Measurements from ENCODE around the gene TMEM92.
"Not testable (repeated sequence)": the region's sequence is repeated elsewhere in the genome, so short reads cannot be mapped to it uniquely, and the experiment has no call there.

The TMEM92 gene

DNA sequence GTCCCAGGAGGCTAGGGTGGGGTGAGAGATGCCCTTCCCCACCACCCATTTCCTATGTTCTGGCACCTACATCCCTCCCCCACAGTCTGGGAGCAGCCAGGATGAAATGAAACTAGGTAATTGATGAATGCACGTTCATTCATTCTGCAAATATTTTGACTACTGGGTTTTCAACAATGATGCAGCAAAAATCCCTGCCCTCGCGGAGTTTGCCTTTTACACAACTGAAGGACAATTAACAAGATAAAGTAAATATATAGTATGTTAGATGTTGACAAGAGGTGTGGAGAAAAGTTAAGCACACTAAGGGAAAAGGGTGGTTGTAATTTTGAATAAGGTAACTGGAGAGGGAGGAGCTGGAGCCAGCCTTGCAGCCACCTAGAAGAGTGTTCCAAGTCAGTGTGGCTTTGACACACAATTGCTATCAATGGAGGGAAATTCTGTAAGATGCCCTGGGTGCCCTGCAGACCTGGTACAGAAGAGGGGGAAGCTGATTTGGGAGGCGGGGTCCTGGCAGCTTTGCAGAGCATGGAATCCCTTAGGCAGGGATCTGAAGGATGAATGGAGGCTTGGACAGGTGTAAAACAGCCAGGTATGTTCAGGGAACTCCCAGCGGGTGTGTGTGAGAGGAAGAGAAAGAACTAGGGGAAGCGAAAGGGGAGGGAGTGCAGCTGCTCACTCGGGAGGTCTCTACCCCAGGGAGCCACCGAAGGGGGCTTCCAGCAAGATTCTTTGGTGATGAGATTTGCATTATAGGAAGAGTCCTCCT is 2.5 kb downstream of the TMEM92 start:
- ATAC-seq: peak in 1 of 2 donors; percentile 29

DNA sequence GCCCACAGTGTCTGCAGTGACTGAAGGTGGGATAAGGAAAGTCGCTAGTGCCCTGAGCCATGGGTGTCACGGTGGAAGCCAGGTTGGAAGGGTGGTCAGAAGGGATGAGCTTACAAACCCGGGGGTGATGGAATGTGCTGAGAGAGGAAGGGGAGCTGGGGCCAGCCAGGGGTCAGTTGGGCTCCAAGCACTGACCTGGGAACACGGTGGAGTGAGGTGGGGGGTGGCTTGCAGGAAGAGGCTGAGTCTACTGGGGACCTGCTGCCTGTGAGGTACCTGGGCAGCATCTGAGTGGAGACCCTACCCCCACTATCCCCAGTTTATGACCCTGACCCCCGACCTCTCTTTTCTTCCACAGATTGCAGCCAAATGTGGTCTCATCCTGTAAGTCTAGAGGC is 3.1 kb downstream of the TMEM92 start:
- ATAC-seq: peak in 1 of 2 donors; percentile 17

DNA sequence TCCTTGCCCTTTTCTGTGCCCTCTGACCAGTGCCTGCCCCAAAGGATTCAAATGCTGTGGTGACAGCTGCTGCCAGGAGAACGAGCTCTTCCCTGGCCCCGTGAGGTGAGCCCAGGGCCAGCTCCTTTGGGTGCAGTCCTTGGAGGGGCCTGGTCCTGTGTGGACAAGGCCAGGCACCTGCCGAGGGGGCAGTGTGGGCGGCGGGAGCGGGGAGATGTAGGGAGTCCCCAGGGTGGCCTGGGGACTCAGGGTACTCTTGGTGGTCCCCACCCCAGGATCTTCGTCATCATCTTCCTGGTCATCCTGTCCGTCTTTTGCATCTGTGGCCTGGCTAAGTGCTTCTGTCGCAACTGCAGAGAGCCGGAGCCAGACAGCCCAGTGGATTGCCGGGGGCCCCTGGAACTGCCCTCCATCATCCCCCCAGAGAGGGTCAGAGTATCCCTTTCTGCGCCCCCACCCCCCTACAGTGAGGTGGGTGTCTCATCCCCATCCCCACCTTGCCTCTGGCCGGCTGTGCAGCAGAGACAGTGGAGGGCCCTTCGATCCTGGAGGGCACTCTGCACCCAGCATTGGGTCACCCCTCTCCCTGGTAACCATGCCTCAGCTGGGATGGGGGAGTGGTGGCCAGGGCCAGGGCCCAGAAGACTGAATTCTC is 4.4 kb downstream of the TMEM92 start:
- ATAC-seq: no peak

DNA sequence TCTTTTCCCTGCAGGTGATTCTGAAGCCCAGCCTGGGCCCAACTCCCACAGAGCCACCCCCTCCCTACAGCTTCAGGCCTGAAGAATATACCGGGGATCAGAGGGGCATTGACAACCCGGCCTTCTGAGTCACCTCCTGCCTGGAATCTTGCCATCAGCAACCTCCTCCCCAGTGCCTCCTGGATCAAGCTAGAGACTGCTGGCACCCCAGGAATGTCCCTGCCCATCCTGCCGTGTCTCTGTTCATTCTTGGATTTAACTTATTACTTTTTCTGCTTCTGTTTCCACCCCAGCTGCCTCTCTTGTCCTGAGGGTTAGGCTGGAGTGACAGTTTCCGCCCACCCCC is 4.9 kb downstream of the TMEM92 start:
- ATAC-seq: no peak

DNA sequence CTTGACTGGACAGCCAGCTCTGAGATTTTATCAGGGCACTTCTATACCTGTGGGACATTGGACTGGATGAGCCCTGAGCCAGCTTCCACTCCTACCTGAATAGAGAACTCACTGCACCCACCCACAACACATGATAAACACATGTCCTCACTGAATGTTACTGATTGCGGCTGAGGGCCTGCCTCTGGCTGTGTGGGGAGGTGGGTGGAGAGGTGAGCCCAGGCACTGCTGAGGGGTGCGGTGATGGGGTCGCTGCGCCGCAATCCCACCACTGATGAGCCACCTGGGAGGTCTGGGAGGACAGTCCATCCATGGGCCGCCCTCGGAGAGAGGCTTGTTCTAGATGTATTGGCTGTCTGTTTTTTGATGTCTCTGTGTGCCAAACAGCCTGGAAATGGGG is 5.4 kb downstream of the TMEM92 start:
- no peak for ATAC-seq

DNA sequence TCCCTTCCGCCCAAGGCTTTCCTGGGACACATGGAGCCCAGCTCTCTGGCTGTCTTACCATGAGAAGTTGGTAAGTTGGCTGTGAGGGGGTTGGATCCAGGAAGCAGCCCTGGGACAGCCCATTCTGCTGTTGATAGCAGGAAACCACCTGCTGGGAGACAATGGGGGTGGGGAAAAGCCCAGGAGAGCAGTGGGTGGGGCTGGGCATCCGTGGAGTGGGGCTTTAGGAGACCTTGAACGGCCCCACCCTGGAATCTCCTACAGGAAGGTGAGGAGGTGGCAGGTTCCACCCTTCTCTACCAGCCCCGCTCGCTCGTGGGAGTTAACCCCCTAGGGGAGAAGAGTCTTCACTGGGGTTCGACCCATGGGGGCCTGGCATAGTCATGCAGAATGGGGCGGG is 5.8 kb downstream of the TMEM92 start:
- ATAC-seq: no peak

DNA sequence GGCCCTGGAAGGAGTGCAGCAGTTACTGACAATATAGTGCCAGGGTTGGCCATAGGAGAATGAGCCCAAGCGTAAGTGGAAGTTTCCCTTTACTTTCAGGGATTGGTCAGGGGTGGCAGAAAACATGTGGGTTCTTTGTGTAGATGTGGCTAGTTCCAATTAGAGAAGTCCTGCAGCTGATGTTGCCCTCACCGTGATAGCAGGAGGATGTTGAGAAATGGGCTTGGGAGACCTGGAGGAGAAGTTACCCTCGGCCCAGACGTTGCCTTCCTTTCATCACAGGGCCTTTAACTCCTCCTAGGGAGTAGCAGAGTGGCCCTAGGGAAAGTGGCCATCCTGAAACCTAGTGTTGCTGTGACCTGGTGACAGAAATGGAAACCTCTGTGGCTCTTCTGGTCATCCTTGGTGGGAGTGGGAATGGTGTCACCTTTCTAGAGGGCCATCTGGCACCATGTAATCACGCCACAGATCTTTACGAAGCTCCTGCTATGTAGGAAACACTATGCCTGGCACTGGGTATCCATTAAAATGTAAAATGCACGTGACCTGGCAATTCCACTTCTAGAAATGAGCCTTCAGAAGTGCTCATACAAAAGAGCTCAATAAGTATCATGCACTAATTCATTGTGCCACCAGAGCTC is 6.7 kb downstream of the TMEM92 start:
- ATAC-seq: no peak

DNA sequence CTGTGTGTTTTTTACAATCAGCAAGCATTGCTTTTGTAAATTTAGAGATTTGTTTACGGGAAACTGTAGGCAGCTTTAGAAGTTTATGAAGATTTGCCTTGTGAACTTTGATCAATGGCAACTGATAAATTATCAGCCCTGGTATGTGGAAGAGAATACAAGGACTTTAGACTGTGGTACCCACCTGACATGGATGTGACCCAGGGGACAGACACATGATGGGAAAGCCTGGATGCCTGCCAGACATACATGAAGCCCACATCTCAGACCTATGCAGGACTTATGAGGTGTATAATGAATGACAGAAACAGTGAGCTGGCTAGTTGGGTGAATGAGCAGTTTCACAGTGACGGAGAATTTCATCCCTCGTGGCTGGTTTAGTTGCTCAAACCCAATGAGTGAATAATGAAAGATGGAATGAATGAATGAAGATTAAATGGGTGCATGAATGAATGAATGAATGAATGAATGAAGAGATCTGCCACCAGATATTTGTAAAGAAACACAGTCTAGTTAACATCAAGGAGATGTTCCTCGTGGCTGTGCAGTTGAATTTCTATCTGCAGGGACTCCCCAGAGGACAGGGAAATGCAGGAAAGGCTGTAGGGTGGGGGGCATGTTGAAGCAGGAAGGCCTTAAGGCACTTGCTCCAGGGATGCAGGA is 7.6 kb downstream of the TMEM92 start:
- no peak for ATAC-seq

DNA sequence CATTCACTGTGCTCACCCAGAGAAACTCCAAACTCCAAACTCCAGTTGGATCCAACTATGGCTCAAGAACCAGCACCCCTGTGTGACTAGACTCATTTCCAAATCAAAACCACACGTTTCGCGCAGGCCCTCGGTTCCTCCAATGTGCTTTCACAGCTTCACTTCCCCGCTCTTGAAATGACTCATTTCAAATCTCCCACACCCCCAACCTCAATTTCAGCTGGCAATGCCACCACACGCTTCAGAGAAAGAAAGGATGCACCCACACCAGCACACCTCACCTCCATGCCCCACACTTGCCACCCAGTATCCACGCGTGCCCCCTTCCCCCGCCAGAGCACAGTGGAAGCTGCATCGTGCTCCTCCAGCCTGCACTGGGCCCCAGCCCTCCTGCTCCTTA is 9.0 kb downstream of the TMEM92 start:
- ATAC-seq: peak; percentile 14 to 33

DNA sequence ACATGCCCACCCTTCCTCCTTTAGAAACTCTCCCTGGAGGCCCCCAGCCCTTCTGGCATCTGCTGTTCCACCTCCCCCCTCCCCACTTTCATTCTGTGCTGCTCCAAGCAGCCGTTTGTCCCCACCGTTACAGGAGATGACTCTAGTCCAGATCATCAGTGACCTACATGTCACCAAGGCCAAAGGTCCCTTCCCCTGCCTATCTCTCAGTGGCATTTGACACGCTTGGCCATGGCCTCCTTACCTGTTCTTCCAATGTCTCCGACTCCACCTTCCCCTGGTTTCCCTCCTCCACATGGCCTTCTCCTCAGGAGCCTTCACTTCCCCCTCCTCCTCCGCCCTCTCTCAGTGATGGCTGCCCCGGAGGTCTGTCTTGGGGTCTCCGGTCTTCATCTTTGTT is 9.4 kb downstream of the TMEM92 start:
- no peak for ATAC-seq

DNA sequence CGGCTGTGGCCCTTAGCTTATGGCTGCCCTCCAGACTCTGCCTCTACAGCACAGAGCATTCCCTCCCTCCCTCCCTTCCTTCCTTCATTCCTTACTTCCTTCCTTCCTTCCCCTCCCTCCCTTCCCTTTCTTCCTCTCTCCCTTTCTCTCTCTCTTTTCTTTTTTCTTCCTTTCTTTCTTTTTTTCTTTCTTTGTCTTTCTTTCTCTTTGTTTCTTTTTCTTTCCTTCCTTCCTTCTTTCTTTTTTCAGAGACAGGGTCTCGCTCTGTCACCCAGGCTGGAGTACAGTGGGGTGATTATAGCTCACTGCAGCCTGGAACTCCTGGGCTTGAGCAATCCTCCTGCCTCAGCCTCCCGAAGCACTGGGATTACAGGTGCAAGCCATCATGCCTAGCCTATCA is 11.7 kb downstream of the TMEM92 start:
- ATAC-seq: no peak

DNA sequence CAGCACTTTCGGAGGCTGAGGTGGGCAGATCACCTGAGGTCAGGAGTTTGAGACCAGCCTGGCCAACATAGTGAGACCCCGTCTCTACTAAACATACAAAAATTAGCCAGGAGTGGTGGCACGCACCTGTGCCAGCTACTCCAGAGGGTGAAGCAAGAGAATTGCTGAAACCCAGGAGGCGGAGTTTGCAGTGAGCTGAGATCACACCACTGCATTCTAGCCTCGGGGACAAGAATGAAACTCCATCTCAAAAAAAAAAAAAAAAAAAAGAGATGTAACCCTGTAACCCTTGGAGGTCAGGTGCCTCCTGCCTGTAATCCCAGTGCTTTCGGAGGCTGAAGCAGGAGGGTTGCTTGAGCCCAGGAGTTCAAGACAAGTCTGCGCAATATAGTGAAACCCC is 13.0 kb downstream of the TMEM92 start:
- not testable (repeated sequence) for ATAC-seq

DNA sequence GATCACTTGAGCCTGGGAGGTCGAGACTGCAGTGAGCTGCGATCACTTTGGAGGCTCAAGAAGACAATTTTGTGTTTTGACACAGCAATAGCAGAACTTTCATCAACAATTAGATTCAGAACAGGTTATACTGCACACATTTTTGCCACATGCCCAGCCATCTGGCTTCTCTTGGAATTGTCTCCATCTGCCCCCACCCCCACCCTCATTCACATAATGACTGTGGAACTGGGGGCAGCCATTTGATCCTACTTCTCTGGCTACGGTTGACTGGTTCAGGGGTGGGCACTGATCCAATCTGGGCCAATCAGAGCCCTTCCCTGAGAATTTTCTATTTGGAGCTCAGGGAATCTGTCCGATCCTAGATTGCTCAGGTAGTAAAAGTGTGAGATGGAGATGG is 14.0 kb downstream of the TMEM92 start:
- ATAC-seq: no peak

DNA sequence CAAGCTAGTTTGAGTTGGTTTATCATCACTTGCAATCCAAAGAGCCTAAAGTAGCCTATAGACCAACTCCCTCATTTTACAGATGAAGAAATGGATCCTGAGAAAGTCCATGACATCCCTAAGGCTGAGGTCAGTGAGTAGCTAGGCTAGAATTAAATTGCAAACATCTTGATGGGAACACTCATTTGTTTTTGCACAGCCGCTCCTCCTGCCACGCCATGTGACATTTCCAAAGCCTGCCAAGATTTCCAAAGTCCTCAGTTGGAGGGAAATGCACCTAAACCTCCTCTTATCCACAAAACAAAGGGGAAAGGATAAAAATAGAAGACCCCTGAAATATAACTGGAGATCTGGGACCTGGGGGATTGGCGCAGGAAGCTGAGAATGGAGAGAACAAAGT is 15.0 kb downstream of the TMEM92 start:
- no peak for ATAC-seq

DNA sequence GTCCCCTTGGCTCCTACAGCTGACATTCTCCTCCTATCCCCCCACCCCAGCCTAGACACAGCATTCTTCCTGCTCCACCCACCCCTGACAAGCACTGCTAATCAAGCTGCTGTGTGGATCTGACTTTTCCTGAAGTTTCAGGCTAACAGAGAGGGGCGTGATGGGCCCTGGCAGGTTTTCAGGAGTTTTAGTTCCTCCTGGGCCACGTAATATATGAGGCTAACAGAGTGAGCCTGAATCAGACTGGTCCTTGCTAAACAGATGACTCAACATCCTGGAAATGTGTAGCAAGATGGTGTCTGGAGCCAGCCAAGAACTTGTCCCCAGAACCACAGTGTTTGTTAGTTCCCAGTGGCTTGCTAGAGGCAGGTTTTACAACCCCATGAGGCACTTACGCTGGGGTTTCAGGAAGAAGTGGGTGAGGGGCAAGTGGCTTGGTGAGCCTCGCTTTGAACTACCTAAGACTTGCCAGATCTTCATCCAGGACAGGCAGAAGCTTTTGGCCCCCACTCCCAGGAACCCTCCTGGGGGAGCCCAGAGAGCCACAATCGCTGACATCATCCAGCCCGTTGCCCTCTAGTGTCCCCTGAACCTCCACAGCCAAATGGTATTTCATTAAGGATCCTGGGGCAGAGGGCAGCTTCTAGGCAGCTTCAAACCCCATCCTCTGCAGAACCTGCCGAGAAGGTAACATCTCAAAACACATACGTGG is 15.9 kb downstream of the TMEM92 start:
- peak in 1 of 2 donors; percentile 70 for ATAC-seq

DNA sequence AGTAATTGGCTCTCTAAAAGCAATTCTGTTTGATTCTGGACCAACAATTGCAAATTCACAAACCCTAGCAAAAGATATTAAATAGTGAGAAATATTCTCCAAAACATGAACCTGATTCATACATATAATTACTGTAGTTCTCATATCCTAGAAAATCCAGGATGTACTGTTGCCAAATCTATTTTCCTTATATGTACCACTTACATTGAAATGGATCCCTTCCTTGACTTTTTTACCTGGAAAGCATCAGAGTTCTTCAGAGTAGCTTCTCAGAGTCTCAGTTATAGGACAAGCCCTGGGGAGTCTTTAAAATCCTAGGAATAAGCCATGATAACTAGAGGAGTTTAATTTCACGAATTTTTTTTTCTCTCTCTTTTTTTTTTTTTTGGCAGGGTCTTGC is 16.7 kb downstream of the TMEM92 start:
- no peak for ATAC-seq

DNA sequence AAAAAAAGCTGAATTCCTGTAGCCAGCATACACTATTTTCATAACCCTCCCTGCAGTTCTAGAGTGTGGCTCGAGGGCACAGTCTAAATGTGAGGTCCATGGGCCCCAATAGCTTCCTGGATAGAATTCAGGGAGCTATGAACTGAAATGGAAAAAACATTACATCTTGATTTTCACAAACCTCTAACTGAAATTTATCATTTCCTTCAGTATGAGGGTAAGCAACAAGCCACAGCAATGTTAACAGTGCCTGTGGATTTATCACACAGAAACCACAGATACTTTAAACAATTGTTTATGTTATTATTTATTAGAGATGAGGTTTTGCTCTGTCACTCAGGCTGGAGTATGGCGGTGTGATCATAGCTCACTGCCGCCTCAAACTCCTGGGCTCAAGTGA is 18.2 kb downstream of the TMEM92 start:
- no peak for ATAC-seq

DNA sequence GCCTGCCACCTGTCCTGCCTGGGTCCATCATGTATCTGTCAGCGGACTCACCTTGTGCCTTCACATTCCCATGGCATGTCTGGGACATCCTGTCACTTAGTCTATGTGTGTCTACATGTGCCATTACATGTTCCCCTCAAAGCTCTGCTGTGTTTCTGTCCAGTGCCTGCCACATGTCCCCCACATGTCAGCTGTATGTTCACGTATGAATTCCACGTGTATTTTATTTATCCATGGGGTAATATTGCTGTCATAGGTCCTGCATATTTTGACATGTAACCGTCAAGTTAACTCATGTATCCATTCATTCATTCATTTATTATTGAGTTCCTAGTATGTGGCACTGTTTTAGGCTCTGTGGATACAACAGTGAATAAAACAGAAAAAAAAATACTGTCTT is 20.8 kb downstream of the TMEM92 start:
- ATAC-seq: no peak

DNA sequence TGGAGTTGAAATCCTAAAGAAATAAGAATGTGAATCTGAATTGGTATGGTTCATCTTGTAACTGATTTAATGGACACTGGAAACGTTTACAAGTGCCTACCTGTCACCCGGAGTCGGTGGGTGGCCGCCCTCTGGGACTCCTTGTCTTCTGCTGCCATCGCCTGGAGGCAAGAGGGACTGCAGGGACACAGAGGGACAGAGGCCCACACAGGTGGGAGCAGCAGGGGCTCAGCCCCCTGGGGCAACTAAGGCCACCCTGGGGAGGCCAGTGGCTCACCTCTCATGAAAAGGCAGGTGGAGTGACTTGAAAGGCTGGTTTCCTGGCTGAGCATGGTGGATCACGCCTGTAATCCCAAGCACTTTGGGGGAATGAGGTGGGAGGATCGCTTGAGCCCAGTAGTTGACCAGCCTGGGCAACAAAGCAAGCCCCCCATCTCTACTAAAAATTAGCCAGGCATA is 23.2 kb downstream of the TMEM92 start:
- peak; percentile 91 for ATAC-seq

DNA sequence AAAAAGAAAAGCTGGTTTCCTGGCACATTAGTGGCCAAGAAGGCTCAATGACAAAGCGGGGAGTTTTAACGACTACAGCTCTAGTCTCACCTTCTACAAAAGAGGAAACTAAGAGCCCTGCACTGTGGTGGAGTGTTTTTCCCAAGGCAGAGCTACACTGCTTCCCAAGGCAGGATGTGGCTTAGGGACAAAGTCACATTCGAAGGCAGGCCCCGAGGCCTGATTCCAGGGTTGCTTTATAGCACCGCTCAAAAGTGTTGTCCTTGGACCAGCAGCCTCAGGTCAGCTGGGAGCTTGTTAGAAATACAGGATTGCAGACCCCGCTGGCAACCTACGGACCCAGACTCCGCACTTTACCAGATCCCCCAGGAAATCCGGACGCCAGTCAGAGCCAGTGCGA is 23.8 kb downstream of the TMEM92 start:
- ATAC-seq: no peak

DNA sequence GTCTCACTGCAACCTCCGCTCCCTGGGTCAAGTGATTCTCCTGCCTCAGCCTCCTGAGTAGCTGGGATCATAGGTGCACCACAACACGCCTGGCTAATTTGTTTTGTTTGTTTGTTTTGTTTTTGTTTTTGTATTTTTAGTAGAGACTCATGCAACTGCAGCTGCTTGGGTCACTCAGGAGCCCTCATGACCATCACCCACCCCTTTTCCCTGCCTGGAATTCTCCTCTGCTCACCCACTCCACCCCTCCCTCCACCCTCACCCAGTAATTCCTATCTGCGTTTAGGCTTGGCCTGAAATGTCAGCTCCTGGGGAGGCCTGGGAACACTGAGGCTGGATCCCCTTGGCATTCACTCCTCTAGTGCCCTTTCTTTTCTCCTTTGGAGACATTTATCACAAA is 25.5 kb downstream of the TMEM92 start:
- ATAC-seq: no peak

DNA sequence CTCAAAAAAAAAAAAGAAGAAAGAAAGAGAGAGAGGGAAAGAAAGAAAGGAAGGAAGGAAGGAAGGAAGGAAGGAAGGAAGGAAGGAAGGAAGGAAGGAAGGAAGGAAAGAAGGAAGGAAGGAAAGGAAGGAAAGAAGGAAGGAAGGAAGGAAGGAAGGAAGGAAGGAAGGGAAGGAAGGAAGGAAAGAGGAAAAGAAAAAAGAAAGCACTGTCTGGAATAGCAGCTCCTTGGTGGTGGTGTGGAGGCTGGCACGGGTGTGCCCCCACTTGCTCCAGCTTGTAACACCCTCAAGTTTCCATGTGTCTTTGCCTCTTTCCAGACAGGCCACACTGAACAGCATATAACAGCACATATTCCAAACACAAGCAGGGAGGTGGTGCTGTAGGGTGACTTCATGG is 26.6 kb downstream of the TMEM92 start:
- not testable (repeated sequence) for ATAC-seq

Measured in activated CD4-positive, CD25-positive, alpha-beta regulatory T cell treated with anti-CD3 and anti-CD28 coated beads, Interleukin-2, amount 50 U/mL, for 24 hours (primary cell).